HG03469 (cell line): Measurements from ENCODE around the gene RANBP2.
A peak's percentile ranks its signal among the peaks of the same experiment; 100 is the strongest.
"Not testable (repeated sequence)": the region's sequence is repeated elsewhere in the genome, so short reads cannot be mapped to it uniquely, and the experiment has no call there.

Experiments used
- ATAC-seq: cut with Tn5 transposase; IDR thresholded peaks from one replicate; pipeline ENCODE4 v1.9.1; 2021; ENCODE audit warnings: mild to moderate bottlenecking, moderate library complexity, moderate number of reproducible peaks; ENCODE audit not compliant: unreplicated experiment

The RANBP2 gene

DNA sequence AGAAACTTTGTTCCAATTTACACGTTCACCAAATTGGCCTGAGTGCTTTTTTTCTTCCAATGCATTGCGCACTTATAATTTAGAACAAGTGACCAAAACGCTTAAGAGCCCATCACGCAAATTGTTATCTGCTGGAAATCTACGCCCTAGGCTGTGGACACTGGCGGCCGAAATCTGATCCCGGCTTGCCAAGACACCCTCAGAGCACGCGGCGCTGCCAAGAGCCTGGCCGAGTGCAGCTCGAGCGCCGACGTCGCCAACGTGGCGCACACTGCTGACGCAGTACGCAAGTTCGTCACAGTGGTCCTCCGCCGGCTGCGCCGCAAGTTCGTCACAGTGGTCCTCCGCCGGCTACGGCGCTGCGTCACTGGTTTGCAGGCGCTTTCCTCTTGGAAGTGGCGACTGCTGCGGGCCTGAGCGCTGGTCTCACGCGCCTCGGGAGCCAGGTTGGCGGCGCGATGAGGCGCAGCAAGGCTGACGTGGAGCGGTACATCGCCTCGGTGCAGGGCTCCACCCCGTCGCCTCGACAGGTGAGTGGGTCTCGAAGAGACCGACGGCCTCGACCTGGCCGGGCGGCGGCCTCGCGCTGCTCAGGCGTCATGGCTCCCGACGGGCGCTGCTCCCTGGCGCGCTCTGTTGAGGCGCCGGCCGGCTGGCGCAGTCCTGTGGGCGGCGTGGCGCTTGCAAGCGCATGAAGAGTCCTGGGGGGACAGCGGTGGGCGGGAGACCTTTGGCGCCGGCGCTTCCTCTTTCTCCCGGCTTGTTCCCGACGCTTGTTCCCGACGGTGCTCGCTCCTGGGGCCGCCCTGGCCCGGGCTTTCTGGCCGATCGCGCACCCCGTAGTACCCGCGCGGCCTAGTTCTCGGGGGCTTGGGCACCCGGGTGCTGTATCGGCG lies at the start of gene RANBP2:
RANBP2 (plus strand) TSS at position 334 of the 896 bp plus-strand sequence; CDS start at position 459, 125 bp downstream.
- peak; percentile 99 for ATAC-seq

DNA sequence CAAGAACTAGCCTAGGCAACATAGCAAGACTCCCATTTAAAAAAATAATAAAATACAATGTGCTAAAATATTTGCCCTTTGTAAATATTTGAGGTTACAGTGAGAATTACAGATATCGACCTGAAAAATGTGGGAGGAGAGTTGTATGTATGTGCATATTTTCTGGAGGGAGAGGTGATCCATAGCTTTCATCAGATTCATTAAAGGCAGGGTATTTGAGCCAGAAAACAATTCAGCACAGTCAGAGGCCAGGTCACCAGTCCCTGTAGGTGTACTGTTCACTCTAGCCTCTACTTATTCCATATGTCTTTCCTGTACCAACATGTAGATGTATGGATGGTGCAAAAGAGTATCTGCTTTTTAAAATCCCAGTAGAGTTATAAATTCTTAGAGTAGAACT lies 49.0 kb upstream of the RANBP2 start:
- not testable (repeated sequence) for ATAC-seq

DNA sequence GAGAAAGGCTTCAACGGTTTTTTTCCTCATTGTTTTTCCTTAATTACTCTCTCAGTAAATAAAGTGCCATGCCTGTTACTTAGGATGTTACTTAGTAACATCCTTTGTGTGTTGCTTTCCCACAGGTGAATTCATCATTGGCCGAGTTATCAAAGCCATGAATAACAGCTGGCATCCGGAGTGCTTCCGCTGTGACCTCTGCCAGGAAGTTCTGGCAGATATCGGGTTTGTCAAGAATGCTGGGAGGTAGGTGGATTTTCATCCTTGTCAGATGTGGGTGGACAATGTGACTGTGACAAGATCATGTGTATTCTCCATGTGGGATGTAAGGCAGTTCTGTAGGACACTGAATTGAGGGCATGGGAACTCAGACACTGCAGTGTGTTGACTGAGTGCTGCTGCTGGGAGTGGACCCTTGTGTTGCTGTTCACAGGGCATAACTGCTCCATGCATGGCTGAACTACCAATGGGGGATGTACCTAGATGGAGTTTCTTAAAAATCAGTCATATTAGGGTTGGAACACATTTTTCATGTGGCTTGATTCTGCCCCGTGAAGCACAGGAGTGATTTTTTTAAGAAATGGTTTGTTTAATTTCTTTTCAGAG lies 47.0 kb upstream of the RANBP2 start:
- not testable (repeated sequence) for ATAC-seq

DNA sequence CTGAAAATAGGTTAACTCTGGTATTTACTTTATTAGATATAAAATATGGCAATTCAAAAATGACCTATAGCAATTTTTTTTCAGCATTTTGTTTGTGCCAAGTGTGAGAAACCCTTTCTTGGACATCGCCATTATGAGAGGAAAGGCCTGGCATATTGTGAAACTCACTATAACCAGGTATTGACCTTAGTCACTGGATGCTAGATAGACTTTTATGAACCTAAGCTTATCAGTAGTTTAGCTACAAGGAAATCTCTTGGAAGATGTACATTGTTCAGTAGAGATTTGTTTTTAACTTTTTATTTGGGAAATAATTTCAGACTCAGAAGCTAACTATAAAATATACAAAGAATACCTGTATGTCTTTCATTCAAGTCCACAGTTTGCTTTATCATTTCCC lies 42.8 kb upstream of the RANBP2 start:
- ATAC-seq = not testable (repeated sequence)

DNA sequence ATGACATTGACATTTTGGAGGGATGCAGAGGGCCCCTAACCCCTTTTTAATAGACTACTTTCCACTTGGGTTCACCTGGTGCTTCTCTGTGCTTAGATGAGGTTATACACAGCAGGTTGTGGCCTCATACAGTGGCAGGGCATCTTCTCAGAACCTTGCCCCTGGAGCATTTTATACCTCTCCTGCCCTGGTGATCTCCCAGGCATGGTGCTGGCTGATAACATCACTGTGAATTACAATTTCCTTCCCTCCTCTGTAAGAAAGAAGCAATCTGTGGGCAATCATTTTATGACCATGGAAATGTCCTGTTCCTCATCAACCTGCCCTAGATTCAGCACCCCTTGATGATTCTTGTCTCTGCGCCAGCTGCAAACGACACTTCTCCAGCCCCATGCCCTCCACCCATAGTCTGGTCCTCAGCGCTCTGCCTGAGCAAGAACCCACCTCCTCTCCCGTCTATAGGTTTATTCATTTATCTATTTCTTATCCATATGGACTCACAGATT lies 42.0 kb upstream of the RANBP2 start:
- not testable (repeated sequence) for ATAC-seq

DNA sequence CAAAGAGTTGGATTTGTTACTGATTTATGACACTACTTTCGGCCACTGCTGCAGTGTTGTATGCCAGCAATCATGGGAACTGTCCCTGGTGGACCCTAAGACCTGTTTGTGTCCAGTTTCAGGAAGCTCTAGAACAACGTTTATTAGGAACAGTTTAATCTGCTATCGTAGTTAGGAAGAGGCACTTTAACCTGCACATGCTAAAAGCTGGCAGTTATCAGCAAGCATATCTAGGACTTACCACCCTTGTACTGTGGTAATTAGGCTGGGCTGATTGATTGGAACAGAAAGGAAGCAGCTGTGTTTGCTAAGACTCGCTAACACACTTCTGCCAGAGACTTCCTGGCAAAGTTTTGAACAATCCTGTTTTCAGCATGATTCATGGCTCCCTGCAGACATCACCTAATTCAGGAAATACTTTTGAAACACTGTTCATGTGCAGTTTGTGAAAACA lies 41.1 kb upstream of the RANBP2 start:
- ATAC-seq = not testable (repeated sequence)

DNA sequence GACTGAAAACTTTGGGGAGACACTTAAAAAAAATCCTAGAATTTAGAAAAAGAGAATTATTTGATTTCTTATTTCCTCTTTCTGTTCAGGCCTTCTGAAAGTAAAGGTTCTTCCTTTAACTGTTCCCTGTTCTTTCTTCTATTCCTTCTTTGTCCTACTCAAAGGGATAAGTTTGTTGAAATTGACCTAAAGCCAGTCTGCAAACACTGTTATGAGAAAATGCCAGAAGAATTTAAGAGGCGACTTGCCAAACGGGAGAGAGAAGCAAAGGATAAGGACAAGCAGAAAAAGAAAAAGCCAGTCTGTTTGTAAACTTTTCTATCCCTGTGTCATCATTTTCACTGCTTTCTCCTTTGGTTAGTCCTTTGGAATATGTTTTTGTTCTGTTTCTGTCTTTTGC lies 38.5 kb upstream of the RANBP2 start:
- not testable (repeated sequence) for ATAC-seq

DNA sequence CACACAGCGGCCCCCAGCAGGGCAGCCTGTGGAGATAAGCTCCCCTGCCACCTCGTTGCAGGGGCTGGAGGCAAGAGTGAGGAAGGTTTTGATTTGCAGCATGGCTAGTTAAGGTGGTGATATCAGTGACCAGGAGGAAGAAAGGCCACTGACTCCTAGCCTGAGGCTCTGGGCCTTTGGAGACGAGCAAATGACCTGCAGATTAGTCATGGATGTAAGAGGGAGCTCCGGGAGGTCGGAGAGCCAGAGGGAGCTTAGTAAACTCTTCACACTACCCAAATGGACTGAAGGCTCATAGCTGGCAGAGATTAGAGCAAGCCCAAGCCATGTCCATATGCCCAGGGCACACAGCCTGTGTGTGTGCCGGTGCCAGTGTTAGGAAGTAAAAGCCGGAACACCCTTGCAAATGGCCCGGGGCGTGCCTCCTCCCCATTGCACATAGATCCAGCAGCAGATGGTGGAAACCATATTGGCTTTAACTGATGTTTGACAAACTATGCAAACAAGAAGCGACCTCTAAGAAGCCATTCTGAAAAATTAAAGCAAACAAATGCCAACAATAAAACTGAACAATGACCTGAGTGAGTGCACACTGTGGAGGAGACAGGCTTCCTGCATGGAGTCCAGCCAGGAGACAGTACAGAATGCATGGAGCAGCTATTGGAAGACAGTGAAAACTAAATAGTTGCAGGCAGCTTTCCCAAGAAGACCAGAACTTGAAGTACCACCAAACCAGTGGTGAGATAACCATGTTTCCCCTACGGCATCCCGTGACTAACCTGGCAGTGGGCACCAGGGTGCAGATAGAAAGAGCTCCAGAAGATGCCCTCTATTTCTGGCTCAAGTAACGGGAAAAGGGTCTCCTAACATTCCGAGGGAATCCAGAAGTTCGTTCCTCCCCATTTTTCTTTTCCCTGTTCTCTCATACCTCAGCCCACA lies 30.2 kb upstream of the RANBP2 start:
- not testable (repeated sequence) for ATAC-seq

DNA sequence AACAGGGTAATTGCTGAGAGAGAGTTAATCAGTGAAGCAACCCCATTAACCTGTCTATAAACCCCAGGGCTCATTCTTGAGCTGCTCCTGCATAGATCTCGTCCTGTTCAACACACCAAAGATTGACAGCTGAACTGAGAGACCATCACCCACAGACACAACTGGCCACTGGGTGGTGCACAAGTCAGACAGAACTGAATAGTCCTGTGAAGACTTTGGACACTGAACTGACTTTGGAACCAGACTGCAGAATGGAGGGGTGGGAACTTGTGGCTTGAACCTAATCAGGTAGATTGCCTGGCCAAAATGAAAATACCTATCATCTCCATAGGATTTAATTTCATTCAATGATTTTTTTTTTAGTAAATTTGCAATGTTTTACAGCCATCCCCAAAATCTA lies 29.3 kb upstream of the RANBP2 start:
- peak; percentile 70 for ATAC-seq

DNA sequence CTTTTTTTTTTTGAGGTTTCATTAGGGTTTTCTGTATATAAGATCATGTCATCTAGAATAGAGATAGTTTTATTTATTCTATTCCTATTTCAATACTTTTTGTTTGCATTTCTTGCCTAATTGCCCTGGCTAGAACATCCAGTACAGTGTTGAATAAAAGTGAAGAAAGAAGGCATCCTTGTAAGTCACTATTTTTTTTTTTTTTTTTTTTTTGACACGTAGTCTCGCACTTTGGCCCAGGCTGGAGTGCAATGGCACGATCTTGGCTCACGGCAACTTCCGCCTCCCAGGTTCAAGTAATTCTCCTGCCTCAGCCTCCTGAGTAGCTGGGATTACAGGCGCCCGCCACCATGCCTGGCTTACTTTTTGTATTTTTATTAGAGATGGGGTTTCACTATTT lies 27.8 kb upstream of the RANBP2 start:
- ATAC-seq = no peak

DNA sequence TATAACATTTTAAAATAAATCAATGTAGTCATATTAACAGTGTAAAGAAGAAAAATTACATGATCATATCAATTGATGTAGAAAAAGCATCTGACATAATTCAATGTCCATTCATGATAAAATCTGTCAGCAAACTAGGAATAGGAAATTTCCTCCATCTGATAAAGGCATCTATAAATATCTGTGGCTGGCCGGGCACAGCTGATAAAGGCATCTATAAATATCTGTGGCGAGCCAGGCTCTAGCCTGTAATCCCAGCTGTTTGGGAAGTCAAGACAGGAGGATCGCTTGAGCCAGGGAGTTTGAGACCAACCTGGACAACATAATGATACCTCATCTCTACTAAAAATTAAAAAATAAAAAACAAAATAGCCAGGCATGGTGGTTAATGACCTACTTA lies 18.1 kb upstream of the RANBP2 start:
- ATAC-seq = no peak

DNA sequence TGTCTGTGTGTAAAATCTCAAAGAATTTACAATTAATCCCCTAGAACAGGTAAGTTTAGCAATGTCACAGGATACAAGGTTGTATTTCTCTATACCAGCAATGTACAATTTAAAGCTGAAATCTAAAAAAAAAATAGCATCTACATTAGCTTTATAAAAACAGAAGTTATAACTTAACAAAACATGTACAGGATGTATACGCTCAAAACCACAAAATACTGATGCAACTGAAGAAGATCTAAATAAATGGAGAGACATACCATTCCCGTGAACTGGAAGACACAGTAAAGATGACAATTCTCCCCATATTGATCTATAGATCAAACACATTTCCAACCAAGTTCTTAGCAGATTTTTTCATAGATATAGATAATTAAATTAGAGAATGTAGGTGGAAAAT lies 17.5 kb upstream of the RANBP2 start:
- ATAC-seq = no peak

DNA sequence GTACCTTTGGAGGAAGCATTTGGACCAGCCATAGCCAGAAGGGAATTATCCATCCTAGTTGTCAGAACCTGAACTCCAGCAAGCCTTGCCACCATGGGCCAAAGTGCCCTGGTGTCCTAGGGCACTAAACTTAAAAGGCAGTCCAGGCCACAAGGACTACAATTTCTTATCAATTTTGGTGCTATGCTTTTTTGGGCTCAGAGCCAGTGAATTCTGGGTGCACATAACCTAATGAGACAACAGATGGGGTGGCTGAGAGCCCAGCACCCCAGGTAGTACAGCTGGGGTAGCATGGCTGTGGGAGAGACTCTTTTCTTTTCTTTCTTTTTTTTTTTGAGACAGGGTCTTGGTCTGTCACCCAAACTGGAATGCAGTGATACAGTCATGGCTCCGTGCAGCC lies 14.4 kb upstream of the RANBP2 start:
- ATAC-seq = no peak

DNA sequence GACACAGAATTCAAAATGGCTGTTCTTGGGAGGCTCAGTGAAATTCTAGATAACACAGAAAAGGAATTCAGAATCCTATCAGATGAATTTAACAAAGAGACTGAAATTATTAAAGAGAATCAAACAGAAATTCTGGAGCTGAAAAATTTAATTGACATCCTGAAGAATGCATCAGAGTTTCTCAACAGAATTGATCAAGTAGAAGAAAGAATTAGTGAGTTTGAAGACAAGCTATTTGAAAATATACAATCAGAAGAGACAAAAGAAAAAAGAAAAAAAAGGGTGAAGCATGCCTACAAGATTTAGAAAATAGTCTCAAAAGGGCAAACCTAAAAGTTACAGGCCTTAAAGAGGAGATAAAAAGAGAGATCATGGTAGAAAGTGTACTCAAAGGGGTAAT lies 12.0 kb upstream of the RANBP2 start:
- no peak for ATAC-seq

DNA sequence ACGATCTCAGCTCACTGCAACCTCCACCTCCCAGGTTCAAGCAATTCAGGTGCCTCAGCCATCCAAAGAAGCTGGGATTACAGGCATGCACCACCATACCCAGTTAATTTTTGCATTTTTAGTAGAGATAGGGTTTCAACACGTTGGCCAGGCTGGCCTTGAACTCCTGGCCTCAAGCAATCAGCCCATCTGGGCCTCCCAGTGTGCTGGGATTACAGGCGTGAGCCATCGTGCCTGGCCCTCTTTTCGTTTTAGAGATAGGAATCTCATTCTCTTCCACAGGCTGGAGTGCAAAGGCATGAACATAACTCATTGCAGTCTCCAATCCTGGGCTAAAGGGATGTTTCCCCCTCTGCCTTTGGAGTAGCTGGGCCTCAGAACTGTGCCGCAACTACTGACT lies 2.3 kb upstream of the RANBP2 start:
- not testable (repeated sequence) for ATAC-seq

DNA sequence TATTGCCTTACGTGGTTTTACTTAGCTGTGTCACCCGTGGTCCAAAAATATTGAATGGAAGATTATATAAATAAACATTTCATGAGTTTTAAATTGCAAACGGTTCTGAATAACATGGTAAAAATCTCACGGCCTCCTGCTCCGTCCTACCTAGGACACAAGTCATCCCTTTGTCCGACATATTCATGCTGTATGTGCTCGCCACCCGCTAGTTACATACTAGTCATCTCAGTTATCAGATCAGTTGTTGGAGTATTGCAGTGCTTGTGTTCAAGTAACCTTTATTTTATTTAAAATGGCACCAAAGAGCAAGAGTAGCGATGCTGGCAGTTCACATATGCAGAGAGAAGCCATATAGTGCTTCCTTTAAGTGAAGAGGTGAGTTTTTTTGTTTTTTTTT lies 6.8 kb downstream of the RANBP2 start:
- not testable (repeated sequence) for ATAC-seq

DNA sequence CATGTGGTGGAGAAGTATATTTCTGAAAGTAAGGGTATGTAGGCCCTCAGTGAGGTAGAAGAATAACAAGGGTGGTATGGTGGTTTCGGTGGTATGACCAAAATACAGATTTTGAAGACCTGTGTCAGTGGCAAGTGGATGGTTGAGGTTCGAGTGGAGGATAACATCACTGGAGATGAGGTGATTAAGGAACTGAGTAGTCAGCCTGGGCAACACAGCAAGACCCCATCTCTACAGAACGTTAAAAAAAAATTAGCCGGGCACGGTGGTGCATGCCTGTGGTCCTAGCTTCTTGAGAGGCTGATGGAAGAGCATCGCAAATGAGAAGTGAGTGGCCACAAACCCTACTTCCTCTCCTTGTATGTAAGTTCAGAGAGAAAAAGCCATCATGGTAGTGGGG lies 15.4 kb downstream of the RANBP2 start:
- not testable (repeated sequence) for ATAC-seq

DNA sequence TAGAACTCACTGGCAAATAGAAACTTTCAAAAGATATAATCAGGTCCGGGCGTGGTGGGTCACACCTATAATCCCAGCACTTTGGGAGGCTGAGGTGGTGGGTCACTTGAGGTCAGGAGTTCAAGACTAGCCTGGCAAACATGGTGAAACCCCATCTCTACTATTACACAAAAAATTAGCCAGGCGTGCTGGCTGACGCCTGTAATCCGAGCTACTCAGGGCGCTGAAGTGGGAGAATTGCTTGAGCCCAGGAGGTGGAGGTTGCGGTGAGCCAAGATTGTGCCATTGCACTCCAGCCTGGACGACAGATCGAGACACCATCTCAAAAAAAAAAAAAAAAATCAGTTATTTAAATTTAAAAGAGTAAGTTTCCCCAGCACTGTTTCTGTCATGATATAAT lies 38.7 kb downstream of the RANBP2 start:
- not testable (repeated sequence) for ATAC-seq

DNA sequence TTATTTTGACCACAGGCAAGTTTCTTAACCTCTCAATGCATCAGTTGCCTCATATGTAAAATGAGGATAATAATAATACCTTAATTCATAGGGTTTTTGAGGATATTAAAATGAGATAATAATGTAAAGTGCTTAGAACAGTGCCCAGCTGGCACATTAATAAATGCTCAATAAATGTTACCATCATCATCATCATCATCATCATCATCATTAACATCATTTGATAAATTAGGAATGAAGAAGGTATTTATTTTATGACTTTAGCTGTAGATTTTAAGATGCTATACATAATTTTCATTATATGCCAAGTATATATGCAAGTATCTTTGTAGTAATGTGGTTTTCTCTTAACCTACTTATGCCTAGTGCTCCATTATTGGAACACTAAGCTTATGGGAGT lies 43.3 kb downstream of the RANBP2 start:
- ATAC-seq = not testable (repeated sequence)

DNA sequence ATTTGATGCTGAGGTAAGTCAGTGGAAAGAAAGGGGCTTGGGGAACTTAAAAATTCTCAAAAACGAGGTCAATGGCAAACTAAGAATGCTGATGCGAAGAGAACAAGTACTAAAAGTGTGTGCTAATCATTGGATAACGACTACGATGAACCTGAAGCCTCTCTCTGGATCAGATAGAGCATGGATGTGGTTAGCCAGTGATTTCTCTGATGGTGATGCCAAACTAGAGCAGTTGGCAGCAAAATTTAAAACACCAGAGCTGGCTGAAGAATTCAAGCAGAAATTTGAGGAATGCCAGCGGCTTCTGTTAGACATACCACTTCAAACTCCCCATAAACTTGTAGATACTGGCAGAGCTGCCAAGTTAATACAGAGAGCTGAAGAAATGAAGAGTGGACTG lies 47.4 kb downstream of the RANBP2 start:
- ATAC-seq = not testable (repeated sequence)

DNA sequence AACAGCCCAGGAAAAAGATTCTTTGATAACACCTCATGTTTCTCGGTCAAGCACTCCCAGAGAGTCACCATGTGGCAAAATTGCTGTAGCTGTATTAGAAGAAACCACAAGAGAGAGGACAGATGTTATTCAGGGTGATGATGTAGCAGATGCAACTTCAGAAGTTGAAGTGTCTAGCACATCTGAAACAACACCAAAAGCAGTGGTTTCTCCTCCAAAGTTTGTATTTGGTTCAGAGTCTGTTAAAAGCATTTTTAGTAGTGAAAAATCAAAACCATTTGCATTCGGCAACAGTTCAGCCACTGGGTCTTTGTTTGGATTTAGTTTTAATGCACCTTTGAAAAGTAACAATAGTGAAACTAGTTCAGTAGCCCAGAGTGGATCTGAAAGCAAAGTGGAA lies 48.6 kb downstream of the RANBP2 start:
- ATAC-seq = not testable (repeated sequence)
